ENCODE results near the gene ABTB1.

GRCh38 chr3:127717357-127718244 is 44.8 kb downstream of the ABTB1 start:
- TF ChIP-seq CTCF (IDR thresholded peaks at IDR 0.05) (no peak), POLR2A (IDR thresholded peaks at IDR 0.05) (no peak), EP300 (IDR thresholded peaks at IDR 0.05) (no peak)
